Ovary (tissue), 9 donors: ENCODE measurements around the gene COL6A2. TPM values are rescaled to one million over a fixed set of nuclear protein-coding genes. Genes with fewer than 3 reads are reported as not detected.

Source experiments
- DNase-seq, 5 donors: peaks; one replicate each; pipeline ENCODE4 v3.0.0-alpha.2; 2019 to 2020
- H3K27ac ChIP-seq, 2 donors: fragments of 200-600 bp; one replicate each; pipeline versions ENCODE4 v1.5.1 to v1.8.0; 2019 to 2022
- H3K27me3 ChIP-seq: fragments of 200-600 bp; one replicate; pipeline ENCODE4 v1.8.0; 2022
- H3K36me3 ChIP-seq: fragments of 200-600 bp; sonication (generic); one replicate; pipeline ENCODE4 v1.5.1; 2019
- H3K4me1 ChIP-seq: one replicate; pipeline ENCODE4 v1.8.1; 2013; ENCODE audit warnings: mild to moderate bottlenecking, moderate library complexity; ENCODE audit not compliant: insufficient read depth
- H3K4me3 ChIP-seq: fragments of 200-600 bp; sonication (generic); one replicate; pipeline ENCODE4 v1.5.1; 2017
- H3K9me3 ChIP-seq, 2 donors: fragments of 200-600 bp in 1 of 2; sonication (generic) in 1 of 2; one replicate each; pipeline versions ENCODE4 v1.5.1 to v1.8.1; 2013 to 2019; ENCODE audit warnings: mild to moderate bottlenecking in 1 of 2, moderate library complexity in 1 of 2
- EP300 ChIP-seq: sonication (generic); formaldehyde crosslinking; IDR thresholded peaks from one replicate; pipeline ENCODE4 v1.6.1; 2017; ENCODE audit warnings: antibody characterized with exemption
- POLR2A ChIP-seq: fragments of 450-650 bp; IDR thresholded peaks from one replicate; pipeline ENCODE4 v1.6.1; 2017; ENCODE audit warnings: antibody characterized with exemption, mild to moderate bottlenecking, moderate library complexity
- WGBS, 3 donors: extraction: QIAGEN DNeasy Blood & Tissue Kit in 1 of 3; methylation state at CpG; one replicate each; pipeline versions ENCODE4 v1.1.5 to v1.1.7; 2013 to 2017; 5-methylcytosine and 5-hydroxymethylcytosine counted together
- intact Hi-C, 4 donors: fragments of 100-400 bp; cut with DNase I; formaldehyde crosslinking; loops; one replicate each; pipeline versions ENCODE4 v1.11.0 to v1.15.1; 2022 to 2023
- polyA plus RNA-seq, 2 donors: library from polyadenylated mRNA; stranded (reverse); fragments of 200-250 nt in 1 of 2; fragments of 350-450 nt in 1 of 2; fragmentation: Illumina TruSeq in 1 of 2; extraction: RNeasy Lipid Tissue Mini Kit (QIAGEN cat#74804) in 1 of 2; gene quantifications; one replicate each; pipeline ENCODE4 v1.2.3, GENCODE V29; 2013 to 2014
- total RNA-seq, 7 donors: library from RNA; depleted of rRNA in 2 of 7; stranded (reverse); fragments of >200 nt in 2 of 7; fragmentation: NEBNext Ultra II Directional in 3 of 7; extraction: Animal tissue kit (Norgen Biotek cat#: 25700) in 3 of 7; gene quantifications; one replicate each; pipeline versions ENCODE4 v1.1.0 to v1.2.4, GENCODE V29; 2016 to 2023
- TF ChIP-seq, protein P1 (sequence below), 3 donors: fragments of 450-650 bp in 2 of 3; fragments of 200-600 bp in 1 of 3; IDR thresholded peaks; one replicate each; pipeline versions ENCODE4 v1.5.1 to v1.8.0; 2016 to 2022; ENCODE audit warnings: antibody characterized with exemption in 3 of 3, mild to moderate bottlenecking in 1 of 3
- donor health status: DM: no; HTN: no; CAD: no; lungs with moderate emphysema.
- donor health status: DM: no; HTN: no; CAD: no.
- donor health status: Bipolar disorder and iron deficiency.
- donor health status: DM: yes; HTN: yes; CAD: no.
- donor health status: DM: no; HTN: no; CAD: no.
- donor health status: DM: yes; HTN: yes; CAD: no.

The COL6A2 gene
- total and polyA plus RNA-seq, 9 donors = 50.9 to 1,092 (median 818) TPM

DNA sequence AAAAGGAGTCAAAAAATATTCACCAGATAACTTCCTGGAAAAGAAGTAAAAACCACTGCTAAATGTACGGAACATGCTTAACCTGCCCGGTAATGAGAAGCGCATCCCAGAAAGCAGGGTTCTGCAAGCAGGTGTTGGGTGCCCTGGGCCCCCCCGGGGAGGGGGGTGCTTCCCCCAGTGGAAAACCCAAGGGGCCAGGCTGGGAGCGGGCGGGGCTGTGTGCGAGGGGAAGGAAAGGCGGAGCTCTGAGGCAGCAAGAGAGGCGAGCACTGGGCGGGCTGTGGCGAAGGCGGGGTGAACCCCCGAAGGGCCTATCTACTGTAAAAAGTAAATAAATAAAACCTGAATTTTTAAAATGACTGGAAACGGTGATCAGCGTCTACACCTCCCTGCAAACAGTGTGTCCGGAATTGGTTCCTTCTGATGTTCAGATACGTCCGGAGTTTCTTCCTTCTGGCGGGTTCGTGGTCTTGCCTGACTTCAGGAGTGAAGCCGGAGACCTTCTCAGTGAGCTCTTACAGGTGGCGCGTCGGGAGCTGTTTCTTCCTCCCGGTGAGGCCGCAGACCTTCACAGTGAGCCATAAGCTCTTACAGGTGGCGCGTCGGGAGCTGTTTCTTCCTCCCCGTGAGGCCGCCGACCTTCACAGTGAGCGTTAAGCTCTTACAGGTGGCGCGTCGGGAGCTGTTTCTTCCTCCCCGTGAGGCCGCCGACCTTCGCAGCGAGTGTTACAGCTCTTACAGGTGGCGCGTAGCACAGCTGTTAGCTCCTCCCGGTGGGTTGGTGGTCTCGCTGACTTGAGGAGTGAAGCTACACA, 44.1 kb downstream of the COL6A2 start:
- DNase-seq = peak in 4 of 5 donors; percentile 16 to 45 (median 38)
- Histone ChIP-seq H3K27ac (no peak overlapping the region), H3K36me3 (no peaks in the 10 kb centered on the region), H3K9me3 (no peaks in the 10 kb centered on the region), H3K4me1 (peaks cover 7% of the 10 kb centered on the region), H3K4me3 (no peak overlapping the region), H3K27me3 (no peaks in the 10 kb centered on the region)
- TF ChIP-seq, protein P1, sequence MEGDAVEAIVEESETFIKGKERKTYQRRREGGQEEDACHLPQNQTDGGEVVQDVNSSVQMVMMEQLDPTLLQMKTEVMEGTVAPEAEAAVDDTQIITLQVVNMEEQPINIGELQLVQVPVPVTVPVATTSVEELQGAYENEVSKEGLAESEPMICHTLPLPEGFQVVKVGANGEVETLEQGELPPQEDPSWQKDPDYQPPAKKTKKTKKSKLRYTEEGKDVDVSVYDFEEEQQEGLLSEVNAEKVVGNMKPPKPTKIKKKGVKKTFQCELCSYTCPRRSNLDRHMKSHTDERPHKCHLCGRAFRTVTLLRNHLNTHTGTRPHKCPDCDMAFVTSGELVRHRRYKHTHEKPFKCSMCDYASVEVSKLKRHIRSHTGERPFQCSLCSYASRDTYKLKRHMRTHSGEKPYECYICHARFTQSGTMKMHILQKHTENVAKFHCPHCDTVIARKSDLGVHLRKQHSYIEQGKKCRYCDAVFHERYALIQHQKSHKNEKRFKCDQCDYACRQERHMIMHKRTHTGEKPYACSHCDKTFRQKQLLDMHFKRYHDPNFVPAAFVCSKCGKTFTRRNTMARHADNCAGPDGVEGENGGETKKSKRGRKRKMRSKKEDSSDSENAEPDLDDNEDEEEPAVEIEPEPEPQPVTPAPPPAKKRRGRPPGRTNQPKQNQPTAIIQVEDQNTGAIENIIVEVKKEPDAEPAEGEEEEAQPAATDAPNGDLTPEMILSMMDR (IDR thresholded peaks at IDR 0.05) = no peak
- TF ChIP-seq EP300 = no peak
- TF ChIP-seq POLR2A = no peak
- intact Hi-C loops = loop anchor here in 1 of 4 donors (5.0 kb wide), 1 partner anchor 75 kb away; no protein-coding TSS in a partner anchor
- 90 to 94% (median 94%) methylated on average over 45 of the region's 45 CpGs for WGBS, 3 donors

DNA sequence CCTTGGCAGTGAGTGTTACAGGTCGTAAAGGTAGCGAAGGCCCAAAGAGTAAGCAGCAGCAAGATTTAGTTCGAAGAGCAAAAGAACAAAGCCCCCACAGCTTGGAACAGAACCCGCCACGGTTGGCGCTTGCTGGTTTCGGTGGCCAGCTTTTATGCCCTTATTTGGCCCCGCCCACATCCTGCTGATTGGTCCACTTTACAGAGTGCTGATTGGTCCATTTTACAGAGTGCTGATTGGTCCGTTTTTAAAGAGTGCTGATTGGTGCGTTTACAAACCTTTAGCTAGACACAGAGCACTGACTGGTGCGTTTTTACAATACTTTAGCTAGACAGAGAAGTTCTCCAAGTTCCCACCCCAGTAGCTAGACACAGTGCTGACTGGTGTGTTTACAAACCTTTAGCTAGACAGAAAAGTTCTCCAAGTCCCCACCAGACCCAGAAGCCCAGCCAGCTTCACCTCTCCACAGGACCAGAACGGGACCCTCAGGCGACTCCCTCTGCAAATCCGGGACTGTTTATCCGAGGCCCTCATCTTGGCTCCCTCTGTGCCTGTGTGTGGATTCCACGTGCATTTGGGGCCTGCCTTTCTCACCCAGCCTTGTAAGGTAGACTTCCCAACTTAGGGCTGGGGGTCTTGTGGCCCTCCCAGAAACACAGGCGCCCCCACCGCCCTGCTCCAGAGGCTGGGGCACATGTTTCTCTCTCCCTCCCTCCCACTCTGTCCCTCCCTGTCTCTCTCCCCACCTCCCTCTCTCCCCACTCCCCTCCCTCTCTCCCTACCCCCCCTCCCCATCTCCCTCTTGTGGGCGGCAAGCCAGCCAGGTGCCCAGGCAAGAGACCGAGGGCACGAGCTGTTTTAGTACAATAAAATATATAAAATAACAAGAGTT, 44.9 kb downstream of the COL6A2 start:
- Histone ChIP-seq H3K27me3 (no peaks in the 10 kb centered on the region), H3K4me1 (peaks cover 7% of the 10 kb centered on the region), H3K4me3 (no peak overlapping the region), H3K27ac (no peak overlapping the region), H3K36me3 (no peaks in the 10 kb centered on the region), H3K9me3 (no peaks in the 10 kb centered on the region)
- 78 to 85% (median 80%) methylated on average over 21 of the region's 21 CpGs for WGBS, 3 donors
- intact Hi-C loops = loop anchor here in 1 of 4 donors (5.0 kb wide), 1 partner anchor 74 kb away; no protein-coding TSS in a partner anchor
- peak in 4 of 5 donors; percentile 21 to 44 (median 40) for DNase-seq
- no peak for TF ChIP-seq POLR2A
- TF ChIP-seq, protein P1 (IDR thresholded peaks at IDR 0.05) = no peak
- TF ChIP-seq EP300 = no peak

DNA sequence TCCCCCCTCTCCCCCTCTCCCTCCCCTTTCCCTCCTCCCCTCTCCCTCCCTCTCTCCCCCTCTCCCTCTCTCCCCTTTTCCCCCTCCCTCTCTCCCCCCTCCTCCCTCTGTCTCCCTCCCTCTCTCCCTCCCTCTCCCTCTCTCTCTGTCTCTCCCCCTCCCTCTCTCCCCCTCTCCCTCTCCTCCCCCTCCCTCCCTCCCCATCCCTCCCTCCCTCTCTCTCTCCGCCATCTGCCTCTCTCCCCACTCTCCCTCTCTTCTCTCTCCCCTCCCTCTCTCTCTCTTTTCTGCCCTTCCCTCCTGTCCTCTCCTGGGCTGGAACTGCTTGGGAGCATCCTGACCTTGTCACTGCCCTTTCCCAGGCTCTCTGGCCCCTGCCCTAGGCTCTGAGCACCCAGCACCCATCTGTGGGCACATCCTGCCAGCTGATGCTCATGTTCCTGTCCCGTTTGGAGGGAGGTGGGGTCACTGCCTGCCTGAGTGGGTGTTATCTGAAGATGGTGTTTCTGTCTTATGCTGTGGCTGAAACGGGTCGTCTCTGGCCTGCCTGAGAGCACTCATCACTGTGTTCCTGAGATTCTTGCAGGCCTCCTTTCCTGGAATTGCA, 46.7 kb downstream of the COL6A2 start:
- TF ChIP-seq, protein P1 (IDR thresholded peaks at IDR 0.05) = no peak
- no peak overlapping the region for H3K27ac ChIP-seq
- intact Hi-C loops = loop anchor here in 1 of 4 donors (5.0 kb wide), 1 partner anchor 73 kb away; no protein-coding TSS in a partner anchor

More for the DNA sequence above, 46.7 kb downstream of the COL6A2 start:
- H3K27me3 ChIP-seq = no peaks in the 10 kb centered on the region
- H3K4me1 ChIP-seq = peaks cover 7% of the 10 kb centered on the region
- H3K36me3 ChIP-seq = no peaks in the 10 kb centered on the region
- H3K9me3 ChIP-seq = no peaks in the 10 kb centered on the region
- whole genome bisulfite sequencing, 3 donors = 11 to 36% (median 23%) methylated on average over 3 to 4 of the region's 4 CpGs
- peak in 3 of 5 donors; percentile 17 to 34 (median 22) for DNase-seq
- no peak overlapping the region for H3K4me3 ChIP-seq
